ENCODE data around the gene TAB3. TPM values are rescaled to one million over a fixed set of nuclear protein-coding genes. Genes with fewer than 3 reads are reported as not detected.

TAB3 gene
- total RNA-seq, 2 experiments from 2014 or later = 19.6 to 24.2 TPM

DNA sequence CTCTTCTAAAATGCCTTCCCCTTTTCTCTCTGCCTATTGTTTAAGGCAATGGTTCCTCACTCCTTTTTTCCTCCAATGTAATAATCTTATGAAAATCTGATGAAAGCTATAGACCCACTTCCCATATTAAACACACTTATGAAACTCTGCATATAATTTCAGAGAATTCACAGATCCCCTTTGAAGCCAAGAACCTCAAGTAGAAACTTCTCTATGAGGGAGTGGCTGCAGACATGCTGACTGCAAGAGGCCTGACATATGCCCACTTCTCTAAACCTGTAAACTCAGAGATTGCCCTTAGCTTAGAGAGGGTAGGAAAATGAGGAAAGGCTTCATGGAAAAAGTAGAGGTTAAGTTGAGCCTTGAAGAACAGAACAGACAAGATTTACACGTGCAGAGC is 37.6 kb downstream of the TAB3 start:
- Mint-ChIP-seq H3K27me3 (no peaks in the 10 kb centered on the region), H3K27ac (no peak overlapping the region), H3K4me1 (ENCODE audit: low read depth) (peaks cover 2% of the 10 kb centered on the region), H3K9me3 (no peaks in the 10 kb centered on the region), H3K36me3 (peaks cover 13% of the 10 kb centered on the region), H3K4me3 (no peak overlapping the region)
- CTCF ChIA-PET = no interaction called here
- DNase-seq = no peak
- intact Hi-C loops (cut with micrococcal nuclease) = no loop called here
- POLR2A ChIA-PET = no interaction called here

DNA sequence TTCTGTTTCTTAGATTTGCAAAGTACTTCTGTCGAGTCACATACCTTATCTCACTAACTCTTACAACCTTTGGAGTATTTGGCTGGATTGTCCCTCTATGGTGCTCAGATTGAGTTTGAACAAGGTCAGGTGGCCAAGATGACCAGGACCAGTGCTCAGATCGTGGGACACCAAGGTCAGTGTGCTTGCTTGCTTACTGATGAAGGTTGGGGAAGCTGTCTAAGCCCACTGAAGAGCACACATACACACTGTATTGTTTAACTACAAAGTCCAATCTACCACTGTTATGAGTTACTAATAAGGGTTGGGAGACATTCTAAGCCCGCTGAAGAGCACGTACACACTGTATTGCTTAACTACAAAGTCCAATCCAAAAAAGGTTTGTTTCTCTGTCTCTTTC is 53.7 kb downstream of the TAB3 start:
- H3K36me3 Mint-ChIP-seq = peaks cover 15% of the 10 kb centered on the region
- ChIA-PET CTCF (no interaction called here), POLR2A (no interaction called here)
- intact Hi-C loops (cut with micrococcal nuclease) = no loop called here
- H3K4me1 Mint-ChIP-seq (ENCODE audit: low read depth) = peaks cover 17% of the 10 kb centered on the region
- H3K9me3 Mint-ChIP-seq = no peaks in the 10 kb centered on the region
- H3K27me3 Mint-ChIP-seq = no peaks in the 10 kb centered on the region
- no peak overlapping the region for H3K4me3 Mint-ChIP-seq
- DNase-seq = no peak
- no peak overlapping the region for H3K27ac Mint-ChIP-seq

DNA sequence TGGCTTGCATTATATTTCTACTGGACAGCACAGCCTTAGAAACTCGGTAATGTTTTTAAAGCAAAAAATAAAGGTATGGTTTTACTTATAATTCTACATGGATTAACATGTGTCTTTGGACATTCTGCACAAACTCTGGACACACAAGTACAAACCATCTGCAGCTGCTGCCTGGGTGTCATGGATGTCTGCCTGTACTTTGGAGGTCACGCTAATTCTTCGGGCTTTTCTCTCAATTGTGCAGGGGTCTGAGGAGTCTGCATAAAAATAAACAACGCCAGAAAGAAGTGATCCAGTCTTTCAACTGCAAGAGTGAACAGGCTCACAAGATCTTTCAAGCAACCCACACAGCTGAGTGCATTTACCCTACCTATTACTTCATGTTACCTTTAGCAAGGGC is 55.2 kb downstream of the TAB3 start:
- Mint-ChIP-seq H3K9me3 (no peaks in the 10 kb centered on the region), H3K27me3 (no peaks in the 10 kb centered on the region), H3K27ac (no peak overlapping the region), H3K4me3 (no peak overlapping the region), H3K36me3 (peaks cover 14% of the 10 kb centered on the region), H3K4me1 (ENCODE audit: low read depth) (peaks cover 27% of the 10 kb centered on the region)
- no peak for DNase-seq
- intact Hi-C loops (cut with micrococcal nuclease) = loop anchor here (5.0 kb wide), 1 partner anchor 177 kb away; no protein-coding TSS in a partner anchor
- CTCF ChIA-PET = no interaction called here
- POLR2A ChIA-PET = no interaction called here

DNA sequence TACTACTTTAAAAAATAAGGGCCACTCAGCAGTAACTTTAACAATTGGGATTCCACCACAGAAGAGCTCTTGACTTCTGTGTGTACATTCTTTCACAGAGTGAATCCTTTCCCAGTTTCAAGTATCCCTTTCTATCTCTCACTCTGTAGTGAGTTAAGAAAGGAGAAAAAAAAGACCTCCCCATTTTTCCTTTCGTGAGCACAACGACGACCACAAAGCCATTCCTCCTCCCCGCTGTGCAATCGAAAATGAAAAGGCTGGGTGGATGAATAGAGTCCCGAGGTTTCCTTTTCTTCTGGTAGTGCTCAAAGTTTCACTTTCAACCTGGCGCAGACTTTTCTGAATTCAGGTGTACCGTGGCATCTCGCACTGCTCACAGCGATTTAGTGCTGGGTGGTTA is 58.0 kb downstream of the TAB3 start:
- H3K27ac Mint-ChIP-seq = no peak overlapping the region
- intact Hi-C loops (cut with micrococcal nuclease) = loop anchor here (1.0 to 5.0 kb wide), 3 partner anchors 49 to 174 kb away; no protein-coding TSS in a partner anchor

DNA sequence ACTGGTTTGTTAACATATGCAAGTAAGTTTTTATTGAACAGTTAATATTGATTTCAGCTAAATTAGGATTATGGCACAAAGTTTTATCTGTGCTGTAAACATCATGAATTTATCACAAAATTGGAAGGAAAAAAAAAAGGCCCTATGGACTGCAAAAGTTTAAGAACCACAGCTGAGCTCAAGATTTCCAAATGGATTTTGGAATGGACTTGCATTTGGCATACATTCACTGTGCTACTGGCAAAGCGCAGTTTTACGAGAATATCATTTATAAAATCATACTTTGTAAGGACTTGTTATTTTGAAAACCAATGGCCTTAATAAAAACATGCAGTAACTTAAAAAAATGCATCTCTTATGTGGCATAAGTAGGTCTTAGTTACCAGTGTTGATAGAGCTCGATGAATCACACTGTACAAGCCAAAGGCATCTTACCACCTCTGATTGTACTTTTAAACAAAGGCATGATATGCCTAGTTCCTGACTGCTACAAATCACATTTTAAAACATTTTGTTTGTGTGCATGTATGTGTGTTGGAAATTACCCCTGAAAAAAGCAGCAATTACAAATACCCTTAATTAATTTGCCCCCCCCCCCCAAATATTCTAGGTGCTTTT is 58.6 kb downstream of the TAB3 start:
- Mint-ChIP-seq H3K27ac (no peak overlapping the region), H3K4me1 (ENCODE audit: low read depth) (peaks cover 30% of the 10 kb centered on the region), H3K27me3 (no peaks in the 10 kb centered on the region), H3K36me3 (peaks cover 9% of the 10 kb centered on the region), H3K9me3 (no peaks in the 10 kb centered on the region), H3K4me3 (no peak overlapping the region)
- intact Hi-C loops (cut with micrococcal nuclease) = loop anchor here (5.0 kb wide), 1 partner anchor 173 kb away; no protein-coding TSS in a partner anchor
- no peak for DNase-seq
- ChIA-PET CTCF (interaction anchor here (1.0 kb wide), 1 partner anchor 195 kb away, joined by 3 read pairs; no protein-coding TSS in a partner anchor), POLR2A (interaction anchor here (0.5 to 1.1 kb wide), 2 partner anchors 48 to 58 kb away, joined by 3 read pairs; no protein-coding TSS in a partner anchor)

More for the DNA sequence above, 58.0 kb downstream of the TAB3 start:
- POLR2A ChIA-PET = interaction anchor here (1.1 to 1.5 kb wide), 2 partner anchors 49 to 57 kb away, joined by 3 to 4 read pairs; no protein-coding TSS in a partner anchor
- CTCF ChIA-PET = interaction anchor here (1.0 kb wide), 1 partner anchor 196 kb away, joined by 3 read pairs; no protein-coding TSS in a partner anchor
- Mint-ChIP-seq H3K27me3 (no peaks in the 10 kb centered on the region), H3K9me3 (no peaks in the 10 kb centered on the region), H3K4me1 (ENCODE audit: low read depth) (peaks cover 29% of the 10 kb centered on the region), H3K36me3 (peaks cover 11% of the 10 kb centered on the region), H3K4me3 (no peak overlapping the region)
- peak; percentile 58 for DNase-seq

DNA sequence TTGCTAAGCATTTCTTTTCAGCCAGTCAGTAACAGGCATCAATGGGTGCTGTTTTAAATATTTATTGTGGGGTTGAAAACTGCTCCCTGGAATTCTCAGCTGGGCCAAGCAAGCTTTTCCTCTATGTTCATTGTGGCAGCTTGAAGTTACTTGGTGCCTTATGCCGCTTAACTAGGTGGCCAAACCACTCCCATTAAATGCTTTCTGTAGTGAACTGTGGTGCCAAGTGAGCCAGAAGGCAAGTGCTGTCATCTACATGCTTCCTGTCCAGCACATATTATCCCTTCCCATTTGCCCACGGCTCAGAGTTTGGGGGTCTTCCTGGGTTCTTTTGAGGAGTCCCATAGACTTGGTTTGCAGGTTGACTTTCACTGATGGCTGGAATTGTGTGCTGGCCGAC is 64.8 kb downstream of the TAB3 start:
- intact Hi-C loops (cut with micrococcal nuclease) = no loop called here
- CTCF ChIA-PET = no interaction called here

DNA sequence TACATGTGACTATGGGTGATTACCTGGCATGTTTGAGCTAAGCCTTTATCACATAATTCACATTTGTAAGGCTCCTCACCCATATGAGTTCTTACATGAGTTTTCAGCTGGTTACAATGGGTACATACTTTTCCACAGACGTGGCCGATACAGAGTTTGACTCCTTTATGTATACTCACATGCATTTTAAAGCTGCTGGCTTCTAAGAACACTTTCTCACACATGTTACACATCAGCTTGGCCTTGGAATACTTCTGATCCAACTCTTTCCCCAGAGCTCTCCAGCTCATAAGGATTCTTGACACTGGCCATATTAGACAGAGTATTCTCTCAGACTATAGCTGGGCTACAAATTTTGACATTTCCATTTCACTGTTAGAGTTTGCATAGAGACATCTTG is 66.3 kb downstream of the TAB3 start:
- Mint-ChIP-seq H3K4me3 (no peak overlapping the region), H3K4me1 (ENCODE audit: low read depth) (peaks cover 11% of the 10 kb centered on the region), H3K9me3 (no peaks in the 10 kb centered on the region), H3K27me3 (peaks cover 6% of the 10 kb centered on the region), H3K27ac (no peak overlapping the region), H3K36me3 (no peaks in the 10 kb centered on the region)
- intact Hi-C loops (cut with micrococcal nuclease) = no loop called here
- CTCF ChIA-PET = interaction anchor here (1.6 kb wide), 1 partner anchor 87 kb away, joined by 7 read pairs; no protein-coding TSS in a partner anchor
- POLR2A ChIA-PET = no interaction called here
- DNase-seq = no peak

More for the DNA sequence above, 64.8 kb downstream of the TAB3 start:
- H3K36me3 Mint-ChIP-seq = peaks cover under 1% of the 10 kb centered on the region
- H3K27ac Mint-ChIP-seq = no peak overlapping the region
- H3K27me3 Mint-ChIP-seq = peaks cover under 1% of the 10 kb centered on the region
- no peaks in the 10 kb centered on the region for H3K9me3 Mint-ChIP-seq
- no peak overlapping the region for H3K4me3 Mint-ChIP-seq
- DNase-seq = no peak
- POLR2A ChIA-PET = no interaction called here
- H3K4me1 Mint-ChIP-seq (ENCODE audit: low read depth) = peaks cover 11% of the 10 kb centered on the region

DNA sequence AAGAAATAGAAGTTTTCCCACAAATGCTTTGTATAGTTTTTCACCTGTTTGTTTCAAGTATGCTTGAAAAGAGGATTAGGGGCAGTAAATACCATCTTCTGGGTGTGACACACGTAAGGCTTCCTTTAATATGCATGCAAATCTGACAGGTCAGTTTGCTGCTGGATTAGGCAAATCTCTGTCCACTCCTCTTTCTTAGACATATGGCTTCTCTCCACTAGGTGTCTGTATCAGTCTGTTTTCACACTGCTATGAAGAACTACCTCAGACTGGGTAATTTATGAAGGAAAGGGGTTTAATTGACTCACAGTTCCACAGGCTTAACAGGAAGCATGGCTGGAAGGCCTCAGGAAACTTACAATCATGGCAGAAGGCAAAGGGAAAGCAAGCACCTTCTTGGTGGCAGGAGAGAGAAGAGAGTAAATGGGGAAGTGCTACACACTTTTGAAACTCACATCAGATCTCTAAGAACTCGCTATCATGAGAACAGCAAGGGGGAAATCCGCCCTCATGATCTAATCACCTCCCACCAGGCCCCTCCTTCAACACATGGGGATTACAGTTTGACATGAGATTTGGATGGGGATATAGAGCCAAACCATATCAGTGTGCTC is 66.9 kb downstream of the TAB3 start:
- no peak overlapping the region for H3K27ac Mint-ChIP-seq
- no peaks in the 10 kb centered on the region for H3K9me3 Mint-ChIP-seq
- no peak overlapping the region for H3K4me3 Mint-ChIP-seq
- H3K36me3 Mint-ChIP-seq = no peaks in the 10 kb centered on the region
- DNase-seq = no peak
- POLR2A ChIA-PET = no interaction called here
- H3K4me1 Mint-ChIP-seq (ENCODE audit: low read depth) = peaks cover 11% of the 10 kb centered on the region
- intact Hi-C loops (cut with micrococcal nuclease) = no loop called here
- peaks cover 6% of the 10 kb centered on the region for H3K27me3 Mint-ChIP-seq
- CTCF ChIA-PET = interaction anchor here (1.6 kb wide), 1 partner anchor 86 kb away, joined by 7 read pairs; no protein-coding TSS in a partner anchor

DNA sequence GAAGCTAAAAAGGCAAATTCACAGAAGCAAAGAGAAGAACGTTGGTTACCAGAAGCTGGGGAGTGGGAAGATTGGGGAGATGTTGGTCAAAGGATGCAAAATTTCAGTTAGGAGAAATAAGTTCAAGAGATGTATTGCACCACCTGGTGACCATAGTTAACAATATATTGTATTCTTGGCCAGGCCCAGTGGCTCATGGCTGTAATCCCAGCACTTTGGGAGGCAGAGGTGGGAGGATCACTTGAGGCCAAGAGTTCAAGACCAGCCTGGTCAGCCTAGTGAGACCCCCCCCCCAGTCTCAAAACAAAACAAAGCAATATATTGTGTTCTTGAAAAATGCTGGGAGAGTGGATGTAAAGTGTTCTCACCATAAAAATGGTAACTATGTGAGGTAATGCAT is 67.9 kb downstream of the TAB3 start:
- Mint-ChIP-seq H3K9me3 (no peaks in the 10 kb centered on the region), H3K27me3 (peaks cover 6% of the 10 kb centered on the region), H3K27ac (no peak overlapping the region), H3K4me3 (no peak overlapping the region), H3K36me3 (no peaks in the 10 kb centered on the region), H3K4me1 (ENCODE audit: low read depth) (peaks cover 8% of the 10 kb centered on the region)
- CTCF ChIA-PET = interaction anchor here (0.7 to 2.2 kb wide), 2 partner anchors 86 kb away, joined by 6 to 7 read pairs; no protein-coding TSS in a partner anchor
- POLR2A ChIA-PET = no interaction called here
- intact Hi-C loops (cut with micrococcal nuclease) = loop anchor here (1.0 kb wide), 1 partner anchor 85 kb away; no protein-coding TSS in a partner anchor
- DNase-seq = no peak

DNA sequence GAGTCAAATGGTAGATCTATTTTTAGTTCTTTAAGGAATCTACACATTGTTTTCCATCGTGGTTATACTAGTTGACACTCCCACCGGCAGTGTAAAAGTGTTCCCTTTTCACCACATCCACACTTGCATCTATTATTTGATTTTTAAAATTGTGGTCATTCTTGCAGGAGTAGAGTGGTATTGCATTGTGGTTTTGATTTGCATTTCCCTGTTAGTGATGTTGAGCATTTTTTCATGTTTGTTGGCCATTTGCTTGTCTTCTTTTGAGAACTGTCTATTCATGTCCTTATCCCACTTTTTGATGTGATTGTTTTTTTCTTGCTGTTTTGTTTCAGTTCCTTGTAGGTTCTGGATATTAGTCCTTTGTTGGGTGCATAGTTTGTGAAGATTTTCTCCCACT is 70.0 kb downstream of the TAB3 start:
- CTCF ChIA-PET = interaction anchor here (2.2 kb wide), 1 partner anchor 84 kb away, joined by 7 read pairs; no protein-coding TSS in a partner anchor
- Mint-ChIP-seq H3K4me3 (no peak overlapping the region), H3K36me3 (no peaks in the 10 kb centered on the region), H3K4me1 (ENCODE audit: low read depth) (peaks cover 2% of the 10 kb centered on the region), H3K27me3 (peaks cover 6% of the 10 kb centered on the region), H3K27ac (no peak overlapping the region), H3K9me3 (no peaks in the 10 kb centered on the region)
- POLR2A ChIA-PET = no interaction called here
- no peak for DNase-seq
- intact Hi-C loops (cut with micrococcal nuclease) = no loop called here

DNA sequence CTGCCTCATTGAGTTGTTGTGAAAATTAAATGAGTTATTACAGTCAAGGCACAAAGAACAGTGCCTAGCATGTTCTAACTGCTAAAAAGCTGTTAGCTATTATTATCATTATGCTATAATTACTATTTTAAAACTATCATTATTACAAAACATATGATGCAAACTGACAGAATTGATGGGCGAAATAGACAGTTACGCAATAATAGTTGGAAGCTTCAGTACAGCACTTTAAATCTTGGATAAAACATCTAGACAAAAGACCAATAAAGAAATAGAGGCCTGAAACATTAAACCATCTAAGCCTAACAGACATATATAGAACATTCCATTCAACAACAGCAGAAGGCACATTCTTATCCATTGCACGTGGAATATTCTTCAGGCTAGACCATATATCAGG is 73.0 kb downstream of the TAB3 start:
- ChIA-PET POLR2A (no interaction called here), CTCF (no interaction called here)
- DNase-seq = no peak
- H3K4me3 Mint-ChIP-seq = no peak overlapping the region
- peaks cover 6% of the 10 kb centered on the region for H3K27me3 Mint-ChIP-seq
- no peak overlapping the region for H3K27ac Mint-ChIP-seq
- H3K4me1 Mint-ChIP-seq (ENCODE audit: low read depth) = no peaks in the 10 kb centered on the region
- H3K36me3 Mint-ChIP-seq = no peaks in the 10 kb centered on the region
- intact Hi-C loops (cut with micrococcal nuclease) = no loop called here
- no peaks in the 10 kb centered on the region for H3K9me3 Mint-ChIP-seq

DNA sequence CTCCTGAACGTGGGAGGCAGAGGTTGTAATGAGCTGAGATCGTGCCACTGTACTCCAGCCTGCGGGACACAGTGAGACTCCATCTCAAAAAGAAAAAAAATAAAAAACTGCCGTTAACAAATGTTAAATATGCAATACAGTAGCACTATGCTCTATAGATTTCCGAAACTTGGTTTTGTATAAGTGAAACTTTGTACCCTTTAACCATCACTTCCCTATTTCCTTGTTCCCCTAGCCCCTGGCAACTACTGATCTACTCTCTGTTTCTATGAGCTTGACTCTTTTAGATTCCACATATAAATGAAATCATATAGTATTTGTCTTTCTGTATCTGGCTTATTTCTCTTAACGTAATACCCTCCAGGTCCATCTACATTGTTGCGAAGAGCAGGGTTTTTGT is 74.1 kb downstream of the TAB3 start:
- intact Hi-C loops (cut with micrococcal nuclease) = no loop called here
- POLR2A ChIA-PET = no interaction called here
- DNase-seq = no peak
- Mint-ChIP-seq H3K27me3 (peaks cover 6% of the 10 kb centered on the region), H3K27ac (no peak overlapping the region), H3K4me1 (ENCODE audit: low read depth) (no peaks in the 10 kb centered on the region), H3K36me3 (no peaks in the 10 kb centered on the region), H3K9me3 (no peaks in the 10 kb centered on the region), H3K4me3 (no peak overlapping the region)
- CTCF ChIA-PET = no interaction called here

DNA sequence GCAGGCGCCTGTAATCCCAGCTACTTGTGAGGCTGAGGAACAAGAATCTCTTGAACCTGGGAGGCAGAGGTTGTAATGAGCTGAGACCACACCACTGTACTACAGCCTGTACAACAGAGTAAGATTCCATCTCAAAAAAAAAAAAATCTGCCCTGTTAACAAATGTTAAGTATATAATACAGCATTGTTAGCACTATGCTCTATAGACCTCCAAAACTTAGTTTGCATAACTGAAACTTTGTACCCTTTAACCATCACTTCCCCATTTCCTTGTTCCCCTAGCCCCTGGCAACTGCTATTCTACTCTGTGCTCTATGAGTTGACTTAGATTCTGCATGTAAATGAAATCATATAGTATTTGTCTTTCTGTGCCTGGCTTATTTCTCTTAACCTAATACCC is 76.7 kb downstream of the TAB3 start:
- Mint-ChIP-seq H3K9me3 (no peaks in the 10 kb centered on the region), H3K4me1 (ENCODE audit: low read depth) (no peaks in the 10 kb centered on the region), H3K27ac (no peak overlapping the region), H3K36me3 (no peaks in the 10 kb centered on the region), H3K27me3 (no peaks in the 10 kb centered on the region), H3K4me3 (no peak overlapping the region)
- CTCF ChIA-PET = no interaction called here
- DNase-seq = no peak
- intact Hi-C loops (cut with micrococcal nuclease) = no loop called here
- POLR2A ChIA-PET = no interaction called here

Measured in activated CD4-positive, alpha-beta memory T cell treated with anti-CD3 and anti-CD28 coated beads for 36 hours (primary cell).